Smooth muscle cell (in vitro differentiated cells): ENCODE measurements around the gene GPRC5D. TPM values are rescaled to one million over a fixed set of nuclear protein-coding genes. Genes with fewer than 3 reads are reported as not detected.
A peak's percentile ranks its signal among the peaks of the same experiment; 100 is the strongest.

Experiments used
- DNase-seq: peaks from one replicate; lab custom pipeline; 2025; ENCODE audit not compliant: unreplicated experiment; lab: John Stamatoyannopoulos, UW
- H2AFZ ChIP-seq: fragments of 200-600 bp; sonication (generic); 2 replicates; pipeline ENCODE4 v1.6.0; 2016; ENCODE audit warnings: antibody characterized with exemption, low read depth, mild to moderate bottlenecking
- H3F3A ChIP-seq: fragments of 200-600 bp; sonication (generic); 2 replicates; pipeline ENCODE4 v1.6.0; 2017; ENCODE audit warnings: antibody characterized with exemption, low read depth
- H3K27ac ChIP-seq: fragments of 200-600 bp; sonication (generic); 2 replicates; pipeline ENCODE4 v1.5.1; 2016; ENCODE audit warnings: low read depth, mild to moderate bottlenecking
- H3K27me3 ChIP-seq: fragments of 200-600 bp; sonication (generic); 2 replicates; pipeline ENCODE4 v1.6.1; 2016; ENCODE audit warnings: low read depth, mild to moderate bottlenecking
- H3K36me3 ChIP-seq: fragments of 200-600 bp; sonication (generic); 2 replicates; pipeline ENCODE4 v1.5.1; 2016; ENCODE audit warnings: low read depth
- H3K4me1 ChIP-seq: fragments of 200-600 bp; sonication (generic); 2 replicates; pipeline ENCODE4 v1.5.1; 2016; ENCODE audit warnings: low read depth
- H3K4me2 ChIP-seq: fragments of 200-600 bp; sonication (generic); 2 replicates; pipeline ENCODE4 v1.6.0; 2016; ENCODE audit warnings: mild to moderate bottlenecking
- H3K4me3 ChIP-seq: fragments of 200-600 bp; sonication (generic); 2 replicates; pipeline ENCODE4 v1.5.1; 2016; ENCODE audit warnings: mild to moderate bottlenecking
- H3K79me2 ChIP-seq: fragments of 200-600 bp; sonication (generic); 2 replicates; pipeline ENCODE4 v1.6.0; 2016; ENCODE audit warnings: low read depth, mild to moderate bottlenecking
- H3K9ac ChIP-seq: fragments of 200-600 bp; sonication (generic); 2 replicates; pipeline ENCODE4 v1.6.0; 2016; ENCODE audit warnings: low read depth
- H3K9me3 ChIP-seq: fragments of 200-600 bp; sonication (generic); replicated peaks from 2 replicates; pipeline ENCODE4 v1.5.1; 2016; ENCODE audit warnings: low read depth
- H4K20me1 ChIP-seq: fragments of 200-600 bp; sonication (generic); 2 replicates; pipeline ENCODE4 v1.6.0; 2016; ENCODE audit warnings: low read depth
- CTCF ChIP-seq: fragments of 200-600 bp; sonication (generic); IDR thresholded peaks from 2 replicates; pipeline ENCODE4 v1.5.1; 2017; ENCODE audit warnings: borderline replicate concordance, mild to moderate bottlenecking, antibody characterized with exemption; ENCODE audit not compliant: insufficient read depth, poor library complexity, severe bottlenecking
- WGBS: methylation state at CpG from one replicate; pipeline ENCODE4 v1.1.7; 2016; ENCODE audit warnings: low lambda C conversion rate; 5-methylcytosine and 5-hydroxymethylcytosine counted together
- polyA plus RNA-seq: library from polyadenylated mRNA; unstranded; fragments of >200 nt; fragmentation: Nextera tagmentation; extraction: Ambion mirVana; gene quantifications from 2 replicates; pipeline ENCODE4 v1.2.1, GENCODE V29; 2016
- total RNA-seq: library from RNA; depleted of rRNA; stranded (reverse); fragments of >200 nt; gene quantifications from 2 replicates; pipeline ENCODE4 v1.2.3, GENCODE V29; 2014

Gene GPRC5D
- total and polyA plus RNA-seq, 2 experiments from 2014 or later, result not detected

DNA sequence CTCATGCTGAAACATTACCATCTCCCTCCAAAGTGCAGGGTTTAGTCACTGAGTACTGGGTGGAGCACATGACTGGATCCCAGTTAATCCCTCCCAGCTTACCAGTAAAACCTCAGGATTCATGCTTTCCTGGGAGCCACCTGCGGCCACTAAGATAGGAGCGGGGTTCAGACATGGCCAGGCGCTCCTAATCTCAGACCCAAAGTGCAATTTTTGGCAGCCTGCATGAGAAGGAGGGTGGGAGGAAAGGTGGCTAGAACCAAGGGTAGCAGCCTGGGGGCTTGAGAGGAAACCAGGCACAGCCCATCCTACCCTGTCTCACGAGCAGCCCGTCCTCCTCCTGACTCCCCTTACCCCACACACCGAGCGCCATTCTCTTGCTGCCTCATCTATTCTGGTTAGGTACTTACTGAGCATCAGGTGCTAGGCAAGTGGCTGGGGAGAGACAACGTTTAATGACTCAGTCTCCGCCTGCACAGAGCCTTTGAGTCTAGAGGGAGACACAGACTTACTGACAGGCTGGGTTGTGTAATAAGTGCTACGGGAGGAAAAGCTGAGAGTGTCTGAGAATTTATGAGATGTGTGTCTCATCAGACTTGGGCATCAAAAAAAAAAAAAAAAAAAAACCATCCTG lies 50.7 kb downstream of the GPRC5D start:
- peak overlapping the region; percentile 99 for H3K27ac ChIP-seq
- no peak overlapping the region for H3K4me3 ChIP-seq
- H3K79me2 ChIP-seq, result no peaks in the 10 kb centered on the region
- peaks cover 11% of the 10 kb centered on the region for H3K4me1 ChIP-seq
- H2AFZ ChIP-seq, result no peak overlapping the region
- no peaks in the 10 kb centered on the region for H3K36me3 ChIP-seq
- peak overlapping the region; percentile 94 for H3K9ac ChIP-seq
- no peak for TF ChIP-seq CTCF
- no peaks in the 10 kb centered on the region for H3K27me3 ChIP-seq
- H3K4me2 ChIP-seq, result peak overlapping the region; percentile 79
- H4K20me1 ChIP-seq, result no peaks in the 10 kb centered on the region
- peaks cover 15% of the 10 kb centered on the region for H3F3A ChIP-seq
- H3K9me3 ChIP-seq, result no peaks in the 10 kb centered on the region
- DNase-seq, result peak; percentile 22
- WGBS, result 23% methylated on average over 10 of the region's 10 CpGs

- Histone ChIP-seq H3K9ac (peak overlapping the region; percentile 89), H3K27me3 (no peaks in the 10 kb centered on the region), H3K36me3 (no peaks in the 10 kb centered on the region), H3K4me2 (peak overlapping the region; percentile 60), H4K20me1 (no peaks in the 10 kb centered on the region), H3K9me3 (no peaks in the 10 kb centered on the region), H3K27ac (peak overlapping the region; percentile 99), H3F3A (peaks cover 15% of the 10 kb centered on the region), H3K79me2 (no peaks in the 10 kb centered on the region), H3K4me3 (no peak overlapping the region), H3K4me1 (peaks cover 11% of the 10 kb centered on the region), H2AFZ (no peak overlapping the region)
- WGBS, result 33% methylated on average over 2 of the region's 2 CpGs
- no peak for DNase-seq
- TF ChIP-seq CTCF, result no peak
Observed at GRCh38 chr12:12900786-12901157, 51.2 kb downstream of the GPRC5D start.

DNA sequence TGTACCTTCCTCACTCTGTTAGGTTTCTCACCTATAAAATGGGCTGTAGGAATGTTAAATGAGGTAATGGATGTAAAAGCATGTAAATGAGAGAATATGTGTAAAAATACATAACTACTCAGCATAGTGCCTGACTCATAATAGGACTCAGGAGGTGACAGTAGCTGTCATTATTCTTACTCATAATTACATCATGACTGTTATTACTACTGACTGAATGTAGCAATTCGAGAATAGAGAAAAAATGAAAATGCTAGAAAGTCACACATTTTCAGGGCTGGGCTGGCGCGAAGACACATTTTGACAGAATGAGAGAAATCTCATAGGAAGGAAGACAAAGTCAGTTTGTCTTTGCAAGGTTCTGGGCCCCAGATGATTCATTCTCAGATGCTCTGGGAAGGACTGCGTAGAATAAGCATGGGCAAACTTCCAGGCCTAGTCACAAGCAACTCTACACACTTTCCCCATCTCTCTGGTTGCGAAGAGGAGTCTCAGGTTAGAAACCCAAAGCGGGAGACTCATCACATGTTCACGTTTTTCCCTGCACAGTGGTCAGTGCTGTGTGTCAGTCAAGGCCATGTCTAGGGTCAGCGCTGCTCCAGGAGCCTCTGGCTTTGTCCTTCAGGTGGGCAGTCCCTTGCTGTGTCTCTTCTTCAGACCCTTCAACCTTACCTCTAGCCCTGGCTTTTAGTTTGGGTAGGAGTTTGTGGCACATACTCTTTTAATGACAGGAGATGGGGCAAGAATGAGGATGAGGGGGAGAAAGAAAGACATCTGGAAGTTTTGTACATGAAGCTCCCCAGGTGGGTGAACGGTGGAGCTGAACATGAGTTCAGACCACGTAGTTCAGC lies 52.2 kb downstream of the GPRC5D start:
- no peak overlapping the region for H3K4me3 ChIP-seq
- no peaks in the 10 kb centered on the region for H3K9me3 ChIP-seq
- no peak overlapping the region for H2AFZ ChIP-seq
- peaks cover 7% of the 10 kb centered on the region for H3K79me2 ChIP-seq
- peaks cover 15% of the 10 kb centered on the region for H3F3A ChIP-seq
- peak overlapping the region; percentile 89 for H3K9ac ChIP-seq
- no peaks in the 10 kb centered on the region for H3K27me3 ChIP-seq
- peak overlapping the region; percentile 99 for H3K27ac ChIP-seq
- peak overlapping the region; percentile 60 for H3K4me2 ChIP-seq
- TF ChIP-seq CTCF, result no peak
- H3K36me3 ChIP-seq, result no peaks in the 10 kb centered on the region
- 47% methylated on average over 10 of the region's 10 CpGs for WGBS
- no peak for DNase-seq
- no peaks in the 10 kb centered on the region for H4K20me1 ChIP-seq
- peaks cover 11% of the 10 kb centered on the region for H3K4me1 ChIP-seq
